Ishikawa (cell line): Measurements from ENCODE around the gene STX1A.
A peak's percentile ranks its signal among the peaks of the same experiment; 100 is the strongest.

Experiments
- CEBPB ChIP-seq: IDR thresholded peaks from 2 replicates; pipeline ENCODE4 v1.6.1; 2012
- CREB1 ChIP-seq: IDR thresholded peaks from 2 replicates; pipeline ENCODE4 v1.6.1; 2012; ENCODE audit warnings: low read depth
- EGR1 ChIP-seq: IDR thresholded peaks from 2 replicates; pipeline ENCODE4 v1.6.1; 2012
- EP300 ChIP-seq: IDR thresholded peaks from 2 replicates; pipeline ENCODE4 v1.6.1; 2012; ENCODE audit warnings: borderline replicate concordance
- FOXM1 ChIP-seq: IDR thresholded peaks from 2 replicates; pipeline ENCODE4 v1.6.1; 2012; ENCODE audit warnings: low read depth, borderline replicate concordance
- MAX ChIP-seq: IDR thresholded peaks from 2 replicates; pipeline ENCODE4 v1.6.1; 2012
- NFIC ChIP-seq: IDR thresholded peaks from 2 replicates; pipeline ENCODE4 v1.6.1; 2012
- RAD21 ChIP-seq: IDR thresholded peaks from 2 replicates; pipeline ENCODE4 v1.6.1; 2012; ENCODE audit warnings: low read depth
- TAF1 ChIP-seq: IDR thresholded peaks from 2 replicates; pipeline ENCODE4 v1.6.1; 2012; ENCODE audit warnings: low read depth, mild to moderate bottlenecking
- TCF12 ChIP-seq: IDR thresholded peaks from 2 replicates; pipeline ENCODE4 v1.6.1; 2012; ENCODE audit warnings: low read depth
- TEAD4 ChIP-seq: IDR thresholded peaks from 2 replicates; pipeline ENCODE4 v1.6.1; 2012
- YY1 ChIP-seq: IDR thresholded peaks from 2 replicates; pipeline ENCODE4 v1.6.1; 2012; ENCODE audit warnings: low read depth
- ZBTB7A ChIP-seq: IDR thresholded peaks from 2 replicates; pipeline ENCODE4 v1.6.1; 2012; ENCODE audit warnings: low read depth
- TF ChIP-seq, protein P1 (sequence below): IDR thresholded peaks from 2 replicates; pipeline ENCODE4 v1.6.1; 2012; ENCODE audit warnings: low read depth, mild to moderate bottlenecking
- TF ChIP-seq, protein P2 (sequence below): IDR thresholded peaks from 2 replicates; pipeline ENCODE4 v1.6.1; 2012

Gene STX1A

DNA sequence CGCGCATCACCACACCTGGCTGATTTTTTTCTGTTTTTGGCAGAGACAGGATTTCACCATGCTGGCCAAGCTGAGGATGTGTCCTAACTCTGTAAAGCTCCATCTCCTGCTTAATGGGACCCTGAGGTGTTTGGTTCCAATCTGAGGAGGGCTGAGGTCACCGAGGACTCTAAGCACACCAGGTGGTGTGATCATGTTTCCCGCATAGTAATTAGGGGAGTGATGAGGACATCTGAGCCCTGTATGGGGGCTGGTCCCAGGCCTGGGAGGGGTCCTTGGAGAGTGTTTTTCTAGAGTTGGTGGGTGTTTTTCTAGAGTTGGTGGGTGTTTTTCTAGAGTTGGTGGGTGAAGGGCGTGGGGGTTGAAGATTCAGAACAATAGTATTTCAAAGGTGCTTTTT, 22.1 kb upstream of the STX1A start:
- peak; percentile 96 for TF ChIP-seq FOXM1
- TF ChIP-seq, protein P1, sequence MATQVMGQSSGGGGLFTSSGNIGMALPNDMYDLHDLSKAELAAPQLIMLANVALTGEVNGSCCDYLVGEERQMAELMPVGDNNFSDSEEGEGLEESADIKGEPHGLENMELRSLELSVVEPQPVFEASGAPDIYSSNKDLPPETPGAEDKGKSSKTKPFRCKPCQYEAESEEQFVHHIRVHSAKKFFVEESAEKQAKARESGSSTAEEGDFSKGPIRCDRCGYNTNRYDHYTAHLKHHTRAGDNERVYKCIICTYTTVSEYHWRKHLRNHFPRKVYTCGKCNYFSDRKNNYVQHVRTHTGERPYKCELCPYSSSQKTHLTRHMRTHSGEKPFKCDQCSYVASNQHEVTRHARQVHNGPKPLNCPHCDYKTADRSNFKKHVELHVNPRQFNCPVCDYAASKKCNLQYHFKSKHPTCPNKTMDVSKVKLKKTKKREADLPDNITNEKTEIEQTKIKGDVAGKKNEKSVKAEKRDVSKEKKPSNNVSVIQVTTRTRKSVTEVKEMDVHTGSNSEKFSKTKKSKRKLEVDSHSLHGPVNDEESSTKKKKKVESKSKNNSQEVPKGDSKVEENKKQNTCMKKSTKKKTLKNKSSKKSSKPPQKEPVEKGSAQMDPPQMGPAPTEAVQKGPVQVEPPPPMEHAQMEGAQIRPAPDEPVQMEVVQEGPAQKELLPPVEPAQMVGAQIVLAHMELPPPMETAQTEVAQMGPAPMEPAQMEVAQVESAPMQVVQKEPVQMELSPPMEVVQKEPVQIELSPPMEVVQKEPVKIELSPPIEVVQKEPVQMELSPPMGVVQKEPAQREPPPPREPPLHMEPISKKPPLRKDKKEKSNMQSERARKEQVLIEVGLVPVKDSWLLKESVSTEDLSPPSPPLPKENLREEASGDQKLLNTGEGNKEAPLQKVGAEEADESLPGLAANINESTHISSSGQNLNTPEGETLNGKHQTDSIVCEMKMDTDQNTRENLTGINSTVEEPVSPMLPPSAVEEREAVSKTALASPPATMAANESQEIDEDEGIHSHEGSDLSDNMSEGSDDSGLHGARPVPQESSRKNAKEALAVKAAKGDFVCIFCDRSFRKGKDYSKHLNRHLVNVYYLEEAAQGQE, result no peak
- TF ChIP-seq YY1, result no peak
- peak; percentile 36; the same call in 1 of the 2 replicates for TF ChIP-seq MAX
- TF ChIP-seq, protein P2, sequence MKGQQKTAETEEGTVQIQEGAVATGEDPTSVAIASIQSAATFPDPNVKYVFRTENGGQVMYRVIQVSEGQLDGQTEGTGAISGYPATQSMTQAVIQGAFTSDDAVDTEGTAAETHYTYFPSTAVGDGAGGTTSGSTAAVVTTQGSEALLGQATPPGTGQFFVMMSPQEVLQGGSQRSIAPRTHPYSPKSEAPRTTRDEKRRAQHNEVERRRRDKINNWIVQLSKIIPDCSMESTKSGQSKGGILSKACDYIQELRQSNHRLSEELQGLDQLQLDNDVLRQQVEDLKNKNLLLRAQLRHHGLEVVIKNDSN, result no peak
- peak; percentile 74; the same call in 1 of the 2 replicates for TF ChIP-seq ZBTB7A
- peak; percentile 74 for TF ChIP-seq CEBPB
- TF ChIP-seq TCF12, result peak; percentile 99
- TF ChIP-seq EGR1, result no peak
- peak; percentile 99 for TF ChIP-seq EP300
- TF ChIP-seq NFIC, result peak; percentile 94
- no peak for TF ChIP-seq CREB1
- TF ChIP-seq TAF1, result no peak
- peak; percentile 86 for TF ChIP-seq TEAD4
- peak; percentile 12; the same call in 1 of the 2 replicates for TF ChIP-seq RAD21

GRCh38 chr7:73740771-73741170, 21.3 kb upstream of the STX1A start:
- no peak for TF ChIP-seq ZBTB7A
- no peak for TF ChIP-seq EGR1
- TF ChIP-seq TCF12, result peak; percentile 53; the same call in 1 of the 2 replicates
- peak; percentile 53; the same call in 1 of the 2 replicates for TF ChIP-seq MAX
- TF ChIP-seq, protein P1, result no peak
- TF ChIP-seq FOXM1, result no peak
- TF ChIP-seq, protein P2, result no peak
- TF ChIP-seq CREB1, result no peak
- TF ChIP-seq TEAD4, result no peak
- no peak for TF ChIP-seq YY1
- TF ChIP-seq CEBPB, result no peak
- TF ChIP-seq EP300, result no peak; the same call in 1 of the 2 replicates
- TF ChIP-seq RAD21, result no peak
- no peak for TF ChIP-seq NFIC
- 0 out of 2 replicates have a peak, but pooled peaks have one; percentile 18 for TF ChIP-seq TAF1

DNA sequence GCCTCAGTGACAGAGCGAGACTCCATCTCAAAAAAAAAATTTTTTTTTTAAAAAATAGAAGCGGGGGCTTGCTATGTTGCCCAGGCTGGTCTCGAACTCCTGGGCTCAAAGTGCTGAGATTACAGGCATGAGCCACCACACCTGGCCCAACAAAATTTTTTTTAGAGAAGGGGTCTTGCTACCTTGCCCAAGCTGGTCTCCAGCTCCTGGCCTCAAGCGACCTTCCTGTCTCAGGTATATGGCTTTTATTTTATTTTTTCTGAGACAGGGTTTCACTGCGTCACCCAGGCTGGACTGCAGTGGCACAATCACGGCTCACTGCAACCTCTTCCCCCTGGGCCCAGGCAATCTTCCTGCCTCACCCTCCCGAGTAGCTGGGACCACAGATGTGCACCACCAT, 20.7 kb upstream of the STX1A start:
- TF ChIP-seq TAF1 (no peak), TEAD4 (no peak), RAD21 (no peak), TCF12 (no peak), CEBPB (no peak), CREB1 (no peak), ZBTB7A (no peak), EGR1 (no peak), YY1 (no peak), MAX (no peak; the same call in 1 of the 2 replicates), EP300 (no peak), NFIC (no peak), FOXM1 (no peak)
- TF ChIP-seq, protein P2, result no peak
- TF ChIP-seq, protein P1, result no peak

DNA sequence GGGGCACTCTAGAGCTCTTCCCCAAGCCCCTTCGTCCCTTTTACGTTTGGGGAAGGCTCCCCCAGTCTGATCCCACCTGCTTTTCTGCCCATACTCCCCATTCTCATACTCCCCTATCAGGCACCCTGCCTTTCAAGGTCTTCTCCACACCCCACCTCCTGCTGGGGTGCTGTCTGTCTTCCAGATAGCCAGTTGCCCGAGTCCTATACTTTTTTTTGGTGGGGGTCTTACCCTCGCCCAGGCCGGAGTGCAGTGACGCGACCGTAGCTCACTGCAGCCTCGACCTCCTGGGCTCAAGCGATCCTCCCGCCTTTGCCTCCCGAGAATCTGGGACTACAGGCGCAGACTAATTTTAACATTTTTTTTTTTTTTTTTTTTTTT, 19.9 kb upstream of the STX1A start:
- TF ChIP-seq, protein P1, result no peak
- TF ChIP-seq EP300 (no peak), ZBTB7A (peak; percentile 81)
